IPS-18c (cell line): ENCODE results near the gene CCDC141.

Experiments used
- H3K4me3 ChIP-seq: 2 replicates; pipeline ENCODE4 v1.7.0; 2013; ENCODE audit warnings: low read depth, mild to moderate bottlenecking, low read length, moderate library complexity; ENCODE audit not compliant: insufficient read depth
- H3K9me3 ChIP-seq: one replicate; pipeline ENCODE4 v1.6.1; 2013; ENCODE audit warnings: mild to moderate bottlenecking, low read length, moderate library complexity; ENCODE audit not compliant: control insufficient read depth, insufficient read depth

CCDC141 gene

GRCh38 chr2:178829981-178830380 is 220.0 kb downstream of the CCDC141 start:
- Histone ChIP-seq H3K9me3 (no peaks in the 10 kb centered on the region), H3K4me3 (no peak overlapping the region)

- Histone ChIP-seq H3K4me3 (no peak overlapping the region), H3K9me3 (no peaks in the 10 kb centered on the region)
Measured at GRCh38 chr2:178829299-178829960, 220.5 kb downstream of the CCDC141 start.

- H3K9me3 ChIP-seq = no peaks in the 10 kb centered on the region
- H3K4me3 ChIP-seq = no peak overlapping the region
Measured at GRCh38 chr2:178828486-178828881, 221.5 kb downstream of the CCDC141 start.

GRCh38 chr2:178827739-178828485 is 222.0 kb downstream of the CCDC141 start:
- Histone ChIP-seq H3K4me3 (no peak overlapping the region), H3K9me3 (no peaks in the 10 kb centered on the region)

GRCh38 chr2:178827111-178827510 is 222.8 kb downstream of the CCDC141 start:
- no peak overlapping the region for H3K4me3 ChIP-seq
- H3K9me3 ChIP-seq = no peaks in the 10 kb centered on the region

- Histone ChIP-seq H3K4me3 (no peak overlapping the region), H3K9me3 (no peaks in the 10 kb centered on the region)
Measured at GRCh38 chr2:178825183-178825582, 224.8 kb downstream of the CCDC141 start.

- no peaks in the 10 kb centered on the region for H3K9me3 ChIP-seq
- H3K4me3 ChIP-seq = no peak overlapping the region
Measured at GRCh38 chr2:178824181-178824580, 225.8 kb downstream of the CCDC141 start.

- H3K9me3 ChIP-seq = no peaks in the 10 kb centered on the region
- H3K4me3 ChIP-seq = no peak overlapping the region
Measured at GRCh38 chr2:178819992-178820391, 229.9 kb downstream of the CCDC141 start.

DNA sequence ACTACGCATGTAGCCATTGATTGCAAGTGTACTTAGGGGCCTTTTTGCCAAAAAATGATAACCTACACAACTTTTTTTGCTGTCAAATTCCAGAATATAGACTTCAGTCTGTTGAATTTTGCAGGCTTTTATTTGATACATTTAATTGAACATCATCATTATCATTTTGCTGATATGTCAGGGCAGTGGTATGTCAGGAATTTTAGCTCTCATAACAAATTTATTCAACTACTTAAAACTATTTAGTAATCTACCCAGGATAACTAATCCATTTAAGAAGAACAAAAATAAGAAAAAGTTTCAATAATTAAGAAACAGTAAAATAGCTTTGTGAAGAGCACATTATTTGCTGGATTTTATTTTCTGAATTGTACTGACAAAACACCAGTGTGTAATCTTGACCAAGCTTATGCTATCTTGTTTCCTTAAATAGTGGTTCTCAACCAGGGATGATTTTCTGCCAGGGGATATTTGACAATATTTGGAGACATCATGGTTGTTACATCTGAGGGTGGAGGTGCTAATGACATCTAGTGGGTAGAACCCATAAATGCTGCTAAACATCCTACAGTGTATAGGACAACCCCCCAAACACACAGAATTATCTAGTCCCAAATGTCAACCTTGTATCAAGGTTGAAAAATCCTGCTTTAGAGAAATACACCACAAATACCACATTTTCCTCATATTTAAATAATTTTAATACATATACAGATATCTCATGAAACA is 230.6 kb downstream of the CCDC141 start:
- H3K4me3 ChIP-seq = no peak overlapping the region
- H3K9me3 ChIP-seq = no peaks in the 10 kb centered on the region

DNA sequence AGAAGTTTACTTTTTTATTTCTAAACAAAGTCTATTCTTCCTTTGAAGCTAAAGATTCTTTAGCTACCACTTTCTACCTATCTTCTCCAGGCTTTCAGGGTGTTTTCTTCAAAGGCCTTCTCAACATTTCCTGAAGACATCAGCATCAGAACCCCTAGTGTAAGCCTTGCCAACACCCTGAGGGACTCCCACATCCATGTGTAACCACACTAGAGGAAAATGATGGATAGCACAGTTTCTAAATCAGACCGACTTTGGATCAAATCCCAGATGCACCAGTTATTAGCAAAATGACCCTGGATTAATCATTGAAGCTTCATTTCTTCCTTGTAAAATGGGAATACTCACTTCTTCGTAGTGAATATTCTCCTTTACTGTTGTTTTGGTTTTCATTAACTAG is 238.0 kb downstream of the CCDC141 start:
- no peak overlapping the region for H3K4me3 ChIP-seq
- H3K9me3 ChIP-seq = no peaks in the 10 kb centered on the region

- no peak overlapping the region for H3K4me3 ChIP-seq
Measured at GRCh38 chr2:178811045-178811444, 238.9 kb downstream of the CCDC141 start.

DNA sequence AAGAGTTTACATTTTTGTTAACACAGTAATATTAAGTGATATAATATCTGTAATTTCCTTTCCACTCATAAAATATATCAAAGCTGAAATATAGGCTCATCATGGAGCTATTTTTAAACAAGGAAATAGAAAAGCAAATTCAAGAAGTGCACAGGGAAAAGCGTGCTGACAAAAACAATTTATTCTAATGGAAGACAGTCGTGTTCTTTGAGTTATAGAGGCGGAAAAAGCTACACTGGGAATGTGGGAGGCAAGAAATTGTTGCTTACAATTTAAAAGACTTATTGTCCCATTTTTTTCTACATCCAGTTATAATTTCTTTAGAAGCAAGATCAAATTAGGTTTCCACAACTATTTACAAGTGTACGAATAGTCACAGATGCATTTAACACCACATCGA is 239.5 kb downstream of the CCDC141 start:
- H3K4me3 ChIP-seq = no peak overlapping the region

More at GRCh38 chr2:178811045-178811444, 238.9 kb downstream of the CCDC141 start:
- H3K9me3 ChIP-seq = no peaks in the 10 kb centered on the region

DNA sequence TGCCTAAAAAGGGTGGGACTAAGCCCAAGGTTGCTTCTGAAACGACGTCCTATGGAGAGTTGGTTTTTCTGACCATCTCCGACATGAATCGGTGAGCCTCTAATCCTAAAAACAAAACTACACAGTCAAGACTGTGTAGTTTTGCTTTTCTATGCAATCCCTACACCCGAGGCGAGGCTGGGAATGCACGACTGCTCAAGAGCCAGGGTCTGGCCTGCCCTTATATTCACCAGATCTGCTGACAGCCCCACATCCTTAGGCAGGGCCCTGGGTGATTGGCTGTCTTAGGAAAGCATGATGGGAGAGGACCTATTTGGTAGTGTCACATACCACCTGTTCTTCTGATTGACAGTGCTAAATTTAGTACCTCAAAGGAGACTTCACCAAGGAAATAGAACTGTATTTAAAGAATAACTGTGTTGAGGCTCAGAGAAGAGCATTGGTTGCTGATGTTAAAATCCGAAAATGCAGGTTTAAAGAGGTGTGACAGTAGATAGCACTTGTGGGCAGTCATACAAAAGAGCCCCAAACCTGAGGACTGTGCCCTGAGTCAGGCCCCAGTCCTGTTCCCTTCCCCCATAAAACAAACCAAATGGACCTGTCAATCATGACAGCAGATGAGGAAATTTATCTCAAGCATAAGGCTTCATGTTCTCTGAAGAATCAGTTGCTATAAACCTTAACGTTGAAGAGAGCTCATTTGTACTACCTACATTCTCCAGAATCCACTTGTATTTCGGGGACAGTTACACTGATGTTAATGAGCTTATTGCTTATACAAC is 242.5 kb downstream of the CCDC141 start, which contains the start of gene TTN:
TTN (minus strand) TSS at position 197 of the 782 bp plus-strand sequence. CDS start 2,781 bp downstream, outside the sequence.
- Histone ChIP-seq H3K4me3 (no peak within 1 kb of the TSS), H3K9me3 (no peaks in the 10 kb centered on the region)

More for the DNA sequence above, 239.5 kb downstream of the CCDC141 start:
- no peaks in the 10 kb centered on the region for H3K9me3 ChIP-seq

GRCh38 chr2:178806543-178806942 is 243.4 kb downstream of the CCDC141 start:
- Histone ChIP-seq H3K9me3 (no peaks in the 10 kb centered on the region), H3K4me3 (no peak overlapping the region)

DNA sequence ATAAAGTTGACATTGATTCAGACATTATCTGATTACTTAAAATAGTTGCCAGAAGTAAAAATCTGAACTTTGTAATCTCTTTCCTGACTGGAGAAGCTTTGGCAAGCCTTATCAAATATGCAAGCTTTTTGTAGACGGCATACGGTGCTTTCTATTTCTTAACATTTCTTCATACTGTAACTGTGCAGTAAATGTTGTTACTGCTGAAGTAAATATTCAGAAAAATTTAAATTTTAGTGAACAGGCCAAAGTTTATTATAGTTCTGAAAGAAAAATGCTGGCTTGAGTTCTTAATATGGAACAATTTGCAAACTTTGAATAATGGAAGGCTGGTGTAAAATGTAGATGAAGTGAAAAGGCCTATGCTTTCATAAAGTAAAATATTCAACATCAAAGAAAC is 244.5 kb downstream of the CCDC141 start:
- no peak overlapping the region for H3K4me3 ChIP-seq
- no peaks in the 10 kb centered on the region for H3K9me3 ChIP-seq

DNA sequence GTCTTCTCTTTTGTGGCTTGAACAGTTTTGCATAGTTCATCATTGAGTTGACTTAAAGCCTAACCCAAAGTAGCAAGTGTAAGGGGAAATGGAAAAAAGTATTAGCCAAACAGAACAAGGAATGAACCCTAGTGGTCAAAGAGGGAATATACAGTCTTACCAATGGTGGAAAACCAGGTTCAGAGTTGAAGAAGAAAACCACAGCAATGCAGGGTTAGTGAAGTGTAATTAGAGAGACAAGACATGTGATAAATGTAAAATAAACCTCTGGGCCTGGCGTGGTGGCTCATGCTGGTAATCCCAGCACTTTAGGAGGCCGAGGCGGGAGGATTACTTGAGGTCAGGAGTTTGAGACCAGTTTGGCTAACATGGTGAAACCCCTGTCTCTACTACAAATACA is 245.1 kb downstream of the CCDC141 start:
- no peak overlapping the region for H3K4me3 ChIP-seq
- no peaks in the 10 kb centered on the region for H3K9me3 ChIP-seq

GRCh38 chr2:178800510-178800909 is 249.4 kb downstream of the CCDC141 start:
- Histone ChIP-seq H3K9me3 (no peaks in the 10 kb centered on the region), H3K4me3 (no peak overlapping the region)
